GM18498 (cell line): ENCODE results near the gene PTGIS.
"Not testable (repeated sequence)": the region's sequence is repeated elsewhere in the genome, so short reads cannot be mapped to it uniquely, and the experiment has no call there.

Source experiments
- ATAC-seq: cut with Tn5 transposase; IDR thresholded peaks from one replicate; pipeline ENCODE4 v1.9.1; 2021; ENCODE audit warnings: mild to moderate bottlenecking, moderate library complexity; ENCODE audit not compliant: unreplicated experiment

The PTGIS gene

DNA sequence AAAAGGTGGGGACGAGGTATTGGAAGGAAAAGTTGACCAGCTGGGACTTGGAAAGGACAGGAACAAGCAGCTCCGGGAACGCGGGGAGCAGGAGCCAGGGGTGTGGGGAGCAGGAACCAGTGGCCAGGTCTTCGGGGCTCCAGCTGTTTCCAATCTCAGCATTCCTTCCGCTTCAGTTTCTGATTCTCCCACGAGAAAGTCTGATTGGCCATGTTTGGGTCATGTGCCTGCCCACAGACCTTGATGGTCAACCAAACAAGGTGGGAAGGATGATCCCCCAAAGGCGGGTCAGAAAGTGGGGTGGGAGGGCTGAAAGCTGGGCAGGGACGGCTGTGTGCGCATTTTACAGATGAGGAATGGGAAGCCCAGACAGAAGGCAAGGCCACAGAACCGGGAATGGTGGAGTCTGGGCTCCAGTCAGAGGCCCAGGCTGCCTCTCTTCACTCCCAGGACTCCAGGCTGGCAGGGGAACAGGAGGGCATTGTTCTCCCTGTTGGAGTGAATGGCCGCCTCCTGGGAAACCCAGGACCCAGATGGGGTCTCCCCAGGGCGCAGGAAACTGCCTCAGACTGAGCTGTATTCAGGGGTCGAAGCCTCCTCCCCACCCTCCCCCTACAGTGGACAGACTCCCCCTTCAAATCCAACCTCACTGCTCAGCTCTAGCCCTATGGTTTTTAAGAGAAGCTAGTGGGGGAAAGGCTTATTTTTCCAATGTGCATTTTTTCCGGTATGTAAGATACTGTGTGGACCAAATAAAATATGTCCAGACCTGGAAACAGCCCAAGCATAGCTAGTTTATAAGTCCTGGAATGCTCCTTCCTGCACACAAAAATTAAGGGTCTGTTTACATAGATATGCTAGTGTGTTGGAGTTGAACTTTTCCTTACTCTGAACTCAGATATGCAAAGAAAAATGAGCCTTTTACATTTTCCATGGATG lies 12.2 kb upstream of the PTGIS start:
- ATAC-seq = no peak

DNA sequence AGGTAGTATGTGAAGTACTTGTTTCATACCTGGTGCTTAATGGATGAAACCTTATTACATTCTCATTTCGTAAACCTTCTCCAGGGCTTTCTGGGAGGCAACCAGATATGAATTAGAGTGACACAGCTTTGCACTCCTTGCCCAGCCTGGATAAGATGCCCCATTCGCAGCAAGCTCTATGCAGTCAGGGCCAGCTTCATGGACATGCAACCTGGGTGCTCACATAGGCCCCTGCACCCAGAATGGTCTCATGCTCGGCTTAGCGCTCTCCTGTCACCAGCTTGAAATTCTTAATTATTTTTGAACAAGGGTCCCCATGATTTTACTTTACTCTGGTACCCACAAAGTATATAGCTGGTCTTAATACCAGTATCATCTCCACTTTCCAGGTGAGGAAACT lies 11.3 kb upstream of the PTGIS start:
- no peak for ATAC-seq

GRCh38 chr20:49578436-49578835 lies 10.5 kb upstream of the PTGIS start:
- no peak for ATAC-seq

GRCh38 chr20:49575551-49576060 lies 7.7 kb upstream of the PTGIS start:
- ATAC-seq = no peak

DNA sequence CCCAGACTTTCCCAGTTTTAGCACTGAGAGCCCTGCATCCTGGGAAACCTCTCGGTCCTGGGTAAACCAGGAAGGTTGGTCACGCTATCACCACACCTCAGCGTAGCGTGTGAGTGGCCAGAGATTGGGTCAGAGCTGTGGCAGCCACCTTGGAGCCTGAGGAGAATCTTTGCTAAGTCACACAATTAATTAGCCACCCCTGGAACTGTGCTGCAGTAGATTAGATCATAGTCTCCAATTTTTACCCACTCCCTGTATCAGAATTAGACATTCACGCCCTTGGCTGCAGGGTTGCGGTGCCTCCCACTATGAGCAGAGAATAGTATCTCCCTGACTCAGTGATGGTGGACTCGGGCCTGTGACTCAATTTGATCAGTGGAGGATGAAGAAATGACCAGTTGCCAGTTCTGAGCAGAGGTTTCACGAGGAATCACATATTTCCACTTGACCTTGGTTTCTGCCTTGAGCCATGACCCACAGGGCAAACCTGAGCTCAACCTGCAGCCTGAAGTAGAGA lies 6.0 kb upstream of the PTGIS start:
- no peak for ATAC-seq

DNA sequence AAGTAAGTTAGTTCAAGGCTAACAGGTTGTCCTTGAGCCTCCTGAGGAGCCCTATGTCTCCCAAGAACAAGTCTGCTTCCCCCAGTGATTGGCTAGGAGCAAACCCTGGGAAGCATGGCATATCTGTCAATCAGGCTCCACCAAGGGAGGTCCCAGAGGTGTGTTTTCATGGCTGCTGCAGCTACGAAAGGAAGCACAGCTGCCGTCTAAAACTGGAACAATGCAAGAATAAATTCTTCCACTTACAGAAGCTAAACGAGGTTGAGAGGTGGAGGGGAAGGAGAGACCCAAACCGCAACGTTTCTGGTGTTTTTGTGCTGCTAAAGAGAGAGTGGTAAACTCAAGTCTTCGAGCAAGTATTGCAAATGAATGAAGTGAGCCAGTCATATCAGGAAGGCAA lies 4.9 kb upstream of the PTGIS start:
- ATAC-seq = no peak

GRCh38 chr20:49571553-49571835 lies 3.6 kb upstream of the PTGIS start:
- no peak for ATAC-seq

GRCh38 chr20:49570828-49571552 lies 3.1 kb upstream of the PTGIS start:
- ATAC-seq = no peak

GRCh38 chr20:49570161-49570827 lies 2.4 kb upstream of the PTGIS start:
- no peak for ATAC-seq

- no peak for ATAC-seq
These were observed 1.6 kb upstream of the PTGIS start for GRCh38 chr20:49569411-49570115.

- ATAC-seq = no peak
These were observed 578 bp upstream of the PTGIS start for GRCh38 chr20:49568278-49569151.

DNA sequence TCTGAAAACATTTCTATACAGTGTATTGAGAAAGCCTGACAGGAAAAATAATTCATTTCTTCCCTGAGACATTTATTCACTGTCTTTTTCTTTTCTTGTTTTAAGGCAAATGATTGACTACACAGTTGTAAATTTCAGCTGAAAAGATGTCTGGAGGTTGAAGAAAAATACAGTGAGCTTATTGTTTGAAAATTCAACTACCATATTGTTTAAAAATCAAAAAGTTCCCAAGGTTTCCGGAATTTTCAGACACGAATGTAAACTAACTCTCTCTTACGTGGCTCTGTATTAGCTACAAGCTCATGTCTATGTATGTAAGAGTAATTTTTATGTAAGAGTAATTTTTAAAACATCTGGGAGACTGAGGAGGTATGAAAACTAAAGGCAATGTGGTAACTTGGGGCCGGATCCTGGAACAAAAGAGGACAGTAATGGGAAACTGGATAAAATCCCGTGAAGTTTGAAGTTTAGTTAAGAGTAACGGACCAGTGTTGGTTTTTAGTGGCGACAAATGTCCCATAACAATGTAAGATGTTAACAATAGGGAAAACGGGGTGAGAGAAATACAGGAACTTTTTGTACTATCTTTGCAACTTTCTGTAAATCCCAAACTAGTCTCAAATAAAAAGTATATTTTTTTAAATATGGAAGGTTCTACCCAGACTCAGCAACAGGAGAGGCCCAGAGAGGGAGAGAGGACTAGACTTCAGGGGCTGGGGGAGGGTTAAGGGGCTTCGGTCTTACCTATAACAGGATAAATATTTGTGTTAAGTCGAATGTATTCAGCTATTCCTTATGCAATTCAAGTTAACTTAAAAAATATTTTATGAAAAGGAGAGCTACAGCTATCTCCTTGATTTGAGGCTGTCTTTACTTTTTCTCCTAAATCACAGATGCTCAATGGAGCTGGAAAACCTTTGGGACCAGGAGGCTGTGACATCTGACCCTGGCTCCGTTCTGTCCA lies 1.3 kb downstream of the PTGIS start:
- no peak for ATAC-seq

DNA sequence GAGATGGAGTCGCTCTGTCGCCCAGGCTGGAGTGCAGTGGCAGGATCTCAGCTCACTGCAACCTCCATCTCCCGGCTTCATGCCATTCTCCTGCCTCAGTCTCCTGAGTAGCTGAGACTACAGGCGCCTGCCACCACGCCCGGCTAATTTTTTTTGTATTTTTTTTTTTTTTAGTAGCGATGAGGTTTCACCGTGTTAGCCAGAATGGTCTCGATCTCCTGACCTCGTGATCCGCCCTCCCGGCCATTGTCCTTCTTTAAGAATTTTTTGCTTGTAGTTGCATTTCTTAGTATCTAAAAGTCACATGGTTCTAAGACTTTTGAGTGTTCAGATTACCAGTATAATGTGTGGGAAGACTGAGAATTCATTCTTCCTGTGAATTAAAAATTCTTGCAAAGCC lies 2.9 kb downstream of the PTGIS start:
- ATAC-seq = not testable (repeated sequence)

- ATAC-seq = no peak
These were observed 4.6 kb downstream of the PTGIS start for GRCh38 chr20:49563015-49563980.

GRCh38 chr20:49562311-49563014 lies 5.5 kb downstream of the PTGIS start:
- no peak for ATAC-seq

GRCh38 chr20:49561806-49562205 lies 6.1 kb downstream of the PTGIS start:
- ATAC-seq = no peak

DNA sequence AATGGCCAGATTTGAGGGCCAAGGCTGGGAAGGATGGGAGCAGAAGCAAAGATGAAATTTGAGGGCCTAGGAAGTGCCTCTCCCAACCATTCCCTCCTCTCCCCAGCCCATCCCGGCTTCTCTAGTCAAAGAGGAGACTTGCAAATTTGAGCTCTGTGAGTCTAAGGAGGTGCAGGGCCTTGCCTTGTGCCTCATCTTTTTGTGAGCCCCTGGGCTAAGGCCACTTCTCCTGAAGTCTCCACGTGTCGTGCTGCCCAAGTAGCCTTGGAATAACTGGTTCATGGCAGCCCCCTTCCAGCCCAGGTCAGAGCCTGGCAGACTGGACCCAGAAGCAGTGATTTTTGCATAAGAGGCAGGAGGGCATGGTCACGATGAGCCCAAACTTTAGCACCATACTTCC lies 6.7 kb downstream of the PTGIS start:
- no peak for ATAC-seq
